Measurements from ENCODE around the gene UBE2N. TPM values are rescaled to one million over a fixed set of nuclear protein-coding genes. Genes with fewer than 3 reads are reported as not detected.

UBE2N gene
- total RNA-seq, 1 donor from 2014 or later = 86.3 TPM

- no peak overlapping the region for H3K27ac ChIP-seq (replicated peaks)
- H3K4me3 ChIP-seq = no peak overlapping the region
- peaks cover 42% of the 10 kb centered on the region for H3K36me3 ChIP-seq
- peaks cover 38% of the 10 kb centered on the region for H3K4me1 ChIP-seq
- no peak for TF ChIP-seq CTCF (IDR thresholded peaks at IDR 0.05; ENCODE audit: borderline replicate concordance)
- no peaks in the 10 kb centered on the region for H3K9me3 ChIP-seq (replicated peaks)
- H3K27me3 ChIP-seq (ENCODE audit: low read depth) = no peaks in the 10 kb centered on the region
- no peak for DNase-seq
- intact Hi-C loops (cut with micrococcal nuclease) = no loop called here
Measured at GRCh38 chr12:93469386-93469785, 27.6 kb upstream of the UBE2N start.

GRCh38 chr12:93468008-93468371, 26.2 kb upstream of the UBE2N start:
- peaks cover 38% of the 10 kb centered on the region for H3K4me1 ChIP-seq
- intact Hi-C loops (cut with micrococcal nuclease) = no loop called here
- H3K36me3 ChIP-seq = peaks cover 28% of the 10 kb centered on the region
- no peak for DNase-seq
- H3K27ac ChIP-seq (replicated peaks) = peak overlapping the region; percentile 90
- peak overlapping the region; percentile 74 for H3K4me3 ChIP-seq
- no peaks in the 10 kb centered on the region for H3K9me3 ChIP-seq (replicated peaks)
- H3K27me3 ChIP-seq (ENCODE audit: low read depth) = no peaks in the 10 kb centered on the region
- TF ChIP-seq CTCF (IDR thresholded peaks at IDR 0.05; ENCODE audit: borderline replicate concordance) = no peak

GRCh38 chr12:93467351-93468007, 25.7 kb upstream of the UBE2N start, which contains the start of gene MRPL42:
Gene MRPL42 (plus strand): TSS chr12:93467514. CDS start chr12:93469286, 1,772 bp downstream.
- TF ChIP-seq CTCF (IDR thresholded peaks at IDR 0.05; ENCODE audit: borderline replicate concordance) = peak; percentile 81
- H3K4me1 ChIP-seq = peaks cover 38% of the 10 kb centered on the region
- H3K9me3 ChIP-seq (replicated peaks) = no peaks in the 10 kb centered on the region
- H3K36me3 ChIP-seq = peaks cover 24% of the 10 kb centered on the region
- H3K4me3 ChIP-seq = peak within 1 kb of the TSS; percentile 74
- peak; percentile 92 for DNase-seq
- peak within 1 kb of the TSS; percentile 90 for H3K27ac ChIP-seq (replicated peaks)
- H3K27me3 ChIP-seq (ENCODE audit: low read depth) = no peaks in the 10 kb centered on the region
- intact Hi-C loops (cut with micrococcal nuclease) = no loop called here

GRCh38 chr12:93466625-93467350, 25.0 kb upstream of the UBE2N start:
- no peak for DNase-seq
- H3K27me3 ChIP-seq (ENCODE audit: low read depth) = no peaks in the 10 kb centered on the region
- H3K9me3 ChIP-seq (replicated peaks) = no peaks in the 10 kb centered on the region
- peaks cover 18% of the 10 kb centered on the region for H3K36me3 ChIP-seq
- TF ChIP-seq CTCF (IDR thresholded peaks at IDR 0.05; ENCODE audit: borderline replicate concordance) = no peak
- intact Hi-C loops (cut with micrococcal nuclease) = no loop called here
- H3K27ac ChIP-seq (replicated peaks) = peak overlapping the region; percentile 90
- peaks cover 38% of the 10 kb centered on the region for H3K4me1 ChIP-seq
- H3K4me3 ChIP-seq = peak overlapping the region; percentile 74

GRCh38 chr12:93465841-93466240, 24.1 kb upstream of the UBE2N start:
- peaks cover 34% of the 10 kb centered on the region for H3K4me1 ChIP-seq
- no peak for TF ChIP-seq CTCF (IDR thresholded peaks at IDR 0.05; ENCODE audit: borderline replicate concordance)
- intact Hi-C loops (cut with micrococcal nuclease) = no loop called here
- no peak overlapping the region for H3K4me3 ChIP-seq
- no peak overlapping the region for H3K27ac ChIP-seq (replicated peaks)
- peaks cover 14% of the 10 kb centered on the region for H3K36me3 ChIP-seq
- DNase-seq = no peak
- no peaks in the 10 kb centered on the region for H3K9me3 ChIP-seq (replicated peaks)
- H3K27me3 ChIP-seq (ENCODE audit: low read depth) = no peaks in the 10 kb centered on the region

All from left ventricle myocardium inferior (tissue), 1 donor.